PC-3 (cell line): Measurements from ENCODE around the gene NINJ2. TPM values are rescaled to one million over a fixed set of nuclear protein-coding genes. Genes with fewer than 3 reads are reported as not detected.

Experiments used
- ATAC-seq: fragments of 200-7000 bp; cut with Tn5 transposase; 2 replicates; pipeline ENCODE4 v1.9.1; 2020; ENCODE audit warnings: mild to moderate bottlenecking, moderate library complexity
- BruUV-seq: library from RNA; stranded (reverse); fragments of 400-500 nt; replicated peaks from 2 replicates; lab custom pipeline; 2021; lab: Mats Ljungman, UMichigan
- CTCF ChIA-PET: fragments of 300-600 bp; sonication (Branson Sonifier 250); formaldehyde crosslinking; loops from one replicate; lab custom pipeline; 2022; ENCODE audit warnings: antibody characterized with exemption; lab: Charles Lee
- POLR2A ChIA-PET: fragments of 300-600 bp; sonication (Branson Sonifier 250); formaldehyde crosslinking; loops from one replicate; lab custom pipeline; 2022; ENCODE audit warnings: antibody characterized with exemption; ENCODE audit not compliant: unreplicated experiment; lab: Charles Lee
- DNase-seq: peaks from one replicate; pipeline ENCODE4 v3.0.0-alpha.2; 2015
- H2AFZ ChIP-seq: fragments of 300-600 bp; sonication (generic); 2 replicates; pipeline ENCODE4 v1.6.0; 2016; ENCODE audit warnings: antibody characterized with exemption, low read length
- H3F3A ChIP-seq: fragments of 300-600 bp; sonication (generic); one replicate; pipeline ENCODE4 v1.6.0; 2017; ENCODE audit warnings: antibody characterized with exemption, low read length, control low read depth, mild to moderate bottlenecking; ENCODE audit not compliant: unreplicated experiment
- H3K27ac ChIP-seq: fragments of 300-600 bp; sonication (generic); 2 replicates; pipeline ENCODE4 v1.5.1; 2016; ENCODE audit warnings: mild to moderate bottlenecking, low read length
- H3K27me3 ChIP-seq: fragments of 300-600 bp; sonication (generic); 2 replicates; pipeline ENCODE4 v1.6.1; 2016; ENCODE audit warnings: low read length, mixed read lengths
- H3K36me3 ChIP-seq: fragments of 300-600 bp; sonication (generic); 2 replicates; pipeline ENCODE4 v1.6.1; 2016; ENCODE audit warnings: low read depth, mixed run types, low read length, mixed read lengths
- H3K4me1 ChIP-seq: fragments of 300-600 bp; sonication (generic); 2 replicates; pipeline ENCODE4 v1.5.1; 2016; ENCODE audit warnings: low read length; ENCODE audit not compliant: insufficient read depth
- H3K4me2 ChIP-seq: fragments of 300-600 bp; sonication (generic); 2 replicates; pipeline ENCODE4 v1.6.0; 2016; ENCODE audit warnings: low read length
- H3K4me3 ChIP-seq: fragments of 300-600 bp; sonication (generic); 2 replicates; pipeline ENCODE4 v1.5.1; 2016; ENCODE audit warnings: mild to moderate bottlenecking, low read length, mixed read lengths
- H3K79me2 ChIP-seq: fragments of 300-600 bp; sonication (generic); 2 replicates; pipeline ENCODE4 v1.6.1; 2017; ENCODE audit warnings: low read length, mixed read lengths
- H3K9ac ChIP-seq: fragments of 300-600 bp; sonication (generic); 2 replicates; pipeline ENCODE4 v1.6.0; 2016; ENCODE audit warnings: mild to moderate bottlenecking, low read length
- H3K9me2 ChIP-seq: fragments of 300-600 bp; sonication (generic); replicated peaks from 2 replicates; pipeline ENCODE4 v1.6.1; 2016; ENCODE audit warnings: mixed run types, low read length, mixed read lengths
- H3K9me3 ChIP-seq: fragments of 300-600 bp; sonication (generic); 2 replicates; pipeline ENCODE4 v1.6.1; 2016; ENCODE audit warnings: low read length, mixed read lengths
- H4K20me1 ChIP-seq: fragments of 300-600 bp; sonication (generic); 2 replicates; pipeline ENCODE4 v1.6.1; 2016; ENCODE audit warnings: low read length, mixed read lengths
- CTCF ChIP-seq: fragments of 300-600 bp; sonication (generic); conservative IDR thresholded peaks from 2 replicates; pipeline ENCODE4 v1.5.1; 2017; ENCODE audit warnings: antibody characterized with exemption, low read depth, mild to moderate bottlenecking, low read length
- EZH2 ChIP-seq: fragments of 300-600 bp; sonication (generic); IDR thresholded peaks from one replicate; pipeline ENCODE4 v1.6.1; 2017; ENCODE audit warnings: antibody characterized with exemption, mild to moderate bottlenecking, low read length; ENCODE audit not compliant: unreplicated experiment
- EZH2phosphoT487 ChIP-seq: fragments of 300-600 bp; sonication (generic); IDR thresholded peaks from 2 replicates; pipeline ENCODE4 v1.6.1; 2018; ENCODE audit warnings: mild to moderate bottlenecking, antibody characterized with exemption, low read length, borderline replicate concordance
- intact Hi-C: fragments of 100-400 bp; cut with micrococcal nuclease; formaldehyde crosslinking; loops from 2 replicates; pipeline ENCODE4 v1.9.0; 2023
- total RNA-seq: library from RNA; depleted of rRNA; stranded (reverse); fragments of >200 nt; gene quantifications from 2 replicates; pipeline ENCODE4 v1.2.3, GENCODE V29; 2014

The NINJ2 gene
- total RNA-seq, 1 experiment from 2014 or later = not detected

DNA sequence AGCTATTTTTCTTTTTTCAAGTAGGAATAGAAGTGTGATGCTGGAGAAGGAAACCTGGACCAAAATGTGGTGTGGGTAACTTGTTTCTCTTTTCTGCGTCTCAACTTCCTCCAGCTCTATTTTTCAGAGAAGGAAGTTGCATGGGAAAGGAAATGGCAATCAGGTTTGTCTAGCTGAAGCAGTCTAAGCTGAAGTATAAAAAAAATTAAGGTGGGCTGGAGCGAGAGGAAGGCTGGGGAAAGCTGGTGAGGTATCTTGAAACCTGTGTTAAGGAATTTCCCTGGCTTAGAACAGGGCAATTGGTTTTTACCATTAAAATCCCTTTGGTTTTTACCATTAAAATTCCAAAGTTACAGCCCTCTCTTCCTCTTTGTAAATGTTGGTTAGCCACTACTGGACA lies 34.2 kb upstream of the NINJ2 start:
- Histone ChIP-seq H3K27ac (no peak overlapping the region), H3K9me2 (no peaks in the 10 kb centered on the region), H2AFZ (no peak overlapping the region), H3K4me1 (no peaks in the 10 kb centered on the region), H4K20me1 (no peaks in the 10 kb centered on the region), H3K27me3 (no peaks in the 10 kb centered on the region), H3K4me3 (no peak overlapping the region), H3K9me3 (no peaks in the 10 kb centered on the region), H3F3A (no peaks in the 10 kb centered on the region), H3K36me3 (no peaks in the 10 kb centered on the region), H3K9ac (no peak overlapping the region), H3K79me2 (no peaks in the 10 kb centered on the region), H3K4me2 (no peak overlapping the region)
- ChIA-PET CTCF (no interaction called here), POLR2A (no interaction called here)
- ATAC-seq (no peak), DNase-seq (no peak)
- no peak for TF ChIP-seq CTCF
- no peak for TF ChIP-seq EZH2
- no peak for TF ChIP-seq EZH2phosphoT487
- intact Hi-C loops = no loop called here
- BruUV-seq = no TSS peak

DNA sequence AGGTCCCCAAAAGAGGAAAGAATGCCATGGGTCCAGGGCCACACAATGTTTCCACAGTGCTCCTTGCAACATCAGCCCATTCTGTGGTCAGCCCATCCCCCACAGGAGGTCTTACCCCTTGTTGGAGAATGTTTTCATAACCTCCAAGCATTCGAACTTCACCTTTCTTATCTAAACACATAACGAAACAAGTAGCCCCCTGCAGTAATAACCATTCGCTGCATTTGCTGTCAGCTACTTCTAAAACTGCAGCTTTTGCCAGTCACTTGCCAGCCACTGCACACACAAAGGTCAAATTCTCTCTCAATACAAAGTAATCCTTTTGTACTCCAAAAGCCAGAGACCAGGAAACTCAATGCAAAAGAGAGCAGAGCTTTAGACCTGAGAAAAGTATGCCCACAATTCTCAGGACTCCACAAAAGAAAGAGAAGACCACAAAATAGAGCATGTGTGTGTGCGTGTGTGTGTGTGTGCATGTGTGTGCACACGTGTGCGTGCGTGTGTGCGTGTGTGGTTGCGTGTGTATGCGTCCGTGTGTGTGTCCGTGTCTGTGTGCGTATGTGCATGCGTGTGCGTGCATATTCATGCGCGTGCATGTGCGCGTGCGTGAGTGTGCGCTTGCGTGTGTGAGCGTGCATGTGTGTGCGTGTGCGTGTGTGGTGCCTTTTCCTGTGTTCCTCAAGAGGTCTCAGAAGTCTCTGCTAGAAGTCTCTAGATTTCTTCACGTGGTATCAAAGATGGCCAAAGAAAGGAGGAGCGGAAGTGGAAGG lies 31.7 kb upstream of the NINJ2 start:
- H3K9me3 ChIP-seq = no peaks in the 10 kb centered on the region
- no peaks in the 10 kb centered on the region for H3F3A ChIP-seq
- ChIA-PET CTCF (no interaction called here), POLR2A (no interaction called here)
- H3K27me3 ChIP-seq = no peaks in the 10 kb centered on the region
- no peaks in the 10 kb centered on the region for H3K9me2 ChIP-seq
- H4K20me1 ChIP-seq = no peaks in the 10 kb centered on the region
- no peak overlapping the region for H3K9ac ChIP-seq
- H3K4me3 ChIP-seq = no peak overlapping the region
- no peaks in the 10 kb centered on the region for H3K4me1 ChIP-seq
- intact Hi-C loops = no loop called here
- H3K36me3 ChIP-seq = no peaks in the 10 kb centered on the region
- ATAC-seq (no peak), DNase-seq (no peak)
- BruUV-seq = no TSS peak
- TF ChIP-seq EZH2phosphoT487 = no peak
- TF ChIP-seq EZH2 = no peak
- no peak for TF ChIP-seq CTCF
- H2AFZ ChIP-seq = no peak overlapping the region
- H3K4me2 ChIP-seq = no peak overlapping the region
- H3K79me2 ChIP-seq = no peaks in the 10 kb centered on the region
- no peak overlapping the region for H3K27ac ChIP-seq

DNA sequence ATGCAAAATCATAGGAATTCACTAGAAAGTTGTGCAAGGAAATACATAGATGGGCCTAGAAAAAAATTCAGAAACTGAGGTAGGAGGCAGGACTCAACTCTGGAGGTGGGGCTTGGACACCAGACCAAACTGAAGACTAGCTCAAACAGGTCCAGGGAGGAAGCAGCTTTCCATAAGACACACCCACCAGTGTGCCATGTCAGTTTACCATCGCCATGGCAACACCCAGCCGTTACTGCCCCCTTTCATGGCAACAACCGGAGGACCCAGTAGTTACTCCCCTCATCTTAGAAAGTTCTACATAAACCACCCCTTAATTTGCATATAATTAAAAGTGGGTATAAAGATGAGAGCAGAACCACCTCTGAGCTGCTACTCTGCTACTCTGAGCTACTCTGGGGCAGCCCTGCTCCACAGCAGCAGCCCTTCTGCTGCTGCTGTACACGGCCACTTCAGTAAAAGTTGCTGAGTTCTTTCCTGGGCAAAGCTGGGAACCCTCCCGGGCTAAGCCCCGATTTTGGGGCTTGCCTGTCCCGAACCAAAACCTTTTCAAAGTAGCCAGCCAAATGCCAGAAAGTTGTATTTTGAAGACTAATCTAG lies 30.8 kb upstream of the NINJ2 start:
- BruUV-seq = no TSS peak
- no peak for ATAC-seq
- CTCF ChIA-PET = no interaction called here

More for the DNA sequence above, 30.8 kb upstream of the NINJ2 start:
- Histone ChIP-seq H3K4me1 (no peaks in the 10 kb centered on the region), H3K4me3 (no peak overlapping the region), H3K27me3 (no peaks in the 10 kb centered on the region), H3F3A (no peaks in the 10 kb centered on the region), H3K9me2 (no peaks in the 10 kb centered on the region), H3K9ac (no peak overlapping the region), H4K20me1 (no peaks in the 10 kb centered on the region), H3K27ac (no peak overlapping the region), H3K9me3 (no peaks in the 10 kb centered on the region), H2AFZ (no peak overlapping the region), H3K4me2 (no peak overlapping the region), H3K79me2 (no peaks in the 10 kb centered on the region), H3K36me3 (no peaks in the 10 kb centered on the region)
- intact Hi-C loops = no loop called here
- DNase-seq = no peak
- POLR2A ChIA-PET = no interaction called here
- TF ChIP-seq CTCF (no peak), EZH2 (no peak), EZH2phosphoT487 (no peak)
